SU-DHL-6 (cell line): Measurements from ENCODE around the gene CLDN19.

Experiments
- H2AFZ ChIP-seq: fragments of 200-600 bp; sonication (generic); 2 replicates; pipeline ENCODE4 v1.6.1; 2014; ENCODE audit warnings: low read depth, mild to moderate bottlenecking, moderate library complexity, mixed read lengths, antibody characterized with exemption, low read length; ENCODE audit not compliant: severe bottlenecking
- H3F3A ChIP-seq: fragments of 200-600 bp; shearing (Covaris generic); 2 replicates; pipeline ENCODE4 v1.6.0; 2016; ENCODE audit warnings: antibody characterized with exemption, mild to moderate bottlenecking; ENCODE audit not compliant: insufficient read depth
- H3K27ac ChIP-seq: fragments of 200-600 bp; sonication (generic); 2 replicates; pipeline ENCODE4 v1.5.1; 2016; ENCODE audit warnings: low read depth, mild to moderate bottlenecking, low read length, moderate library complexity, mixed read lengths
- H3K27me3 ChIP-seq: fragments of 200-600 bp; sonication (generic), shearing (Covaris generic); 2 replicates; pipeline ENCODE4 v1.6.0; 2014; ENCODE audit warnings: mild to moderate bottlenecking, low read length
- H3K36me3 ChIP-seq: fragments of 200-600 bp; sonication (generic); 2 replicates; pipeline ENCODE4 v1.6.1; 2014; ENCODE audit warnings: mild to moderate bottlenecking, low read length, mixed read lengths
- H3K4me2 ChIP-seq: fragments of 300-600, 200-600 bp; shearing (Covaris generic), sonication (generic); 2 replicates; pipeline ENCODE4 v1.6.0; 2014; ENCODE audit warnings: low read length, low read depth, mild to moderate bottlenecking; ENCODE audit not compliant: poor library complexity, severe bottlenecking
- H3K4me3 ChIP-seq: fragments of 200-600 bp; sonication (generic); 2 replicates; pipeline ENCODE4 v1.5.1; 2014; ENCODE audit warnings: antibody characterized with exemption, low read length, mild to moderate bottlenecking, mixed read lengths; ENCODE audit not compliant: insufficient read depth, poor library complexity, severe bottlenecking
- H3K79me2 ChIP-seq: fragments of 200-600 bp; sonication (generic); 2 replicates; pipeline ENCODE4 v1.6.1; 2014; ENCODE audit warnings: mild to moderate bottlenecking, low read length, moderate library complexity; ENCODE audit not compliant: insufficient read depth
- H3K9ac ChIP-seq: fragments of 200-600 bp; sonication (generic); 2 replicates; pipeline ENCODE4 v1.7.0; 2014; ENCODE audit warnings: mild to moderate bottlenecking, low read length
- H3K9me2 ChIP-seq: fragments of 200-600 bp; sonication (generic); replicated peaks from 2 replicates; pipeline ENCODE4 v1.6.1; 2014; ENCODE audit warnings: low read length; ENCODE audit not compliant: insufficient read depth
- H3K9me3 ChIP-seq: fragments of 200-600 bp; sonication (generic); 2 replicates; pipeline ENCODE4 v1.6.1; 2014; ENCODE audit warnings: low read length, mixed read lengths; ENCODE audit not compliant: insufficient read depth
- H4K20me1 ChIP-seq: fragments of 200-600 bp; sonication (generic); 2 replicates; pipeline ENCODE4 v1.6.1; 2014; ENCODE audit warnings: low read depth, mild to moderate bottlenecking, antibody characterized with exemption, low read length, moderate library complexity, mixed read lengths
- CTCF ChIP-seq: fragments of 200-600 bp; sonication (generic); IDR thresholded peaks from one replicate; pipeline ENCODE4 v1.5.1; 2017; ENCODE audit warnings: antibody characterized with exemption, mild to moderate bottlenecking, low read length, moderate library complexity; ENCODE audit not compliant: insufficient read depth, poor library complexity, severe bottlenecking
- EZH2phosphoT487 ChIP-seq: fragments of 200-600 bp; sonication (generic), shearing (Covaris generic); conservative IDR thresholded peaks from 2 replicates; pipeline ENCODE4 v1.6.1; 2018; ENCODE audit warnings: mild to moderate bottlenecking, antibody characterized with exemption, low read length, moderate library complexity, mixed read lengths

The CLDN19 gene

DNA sequence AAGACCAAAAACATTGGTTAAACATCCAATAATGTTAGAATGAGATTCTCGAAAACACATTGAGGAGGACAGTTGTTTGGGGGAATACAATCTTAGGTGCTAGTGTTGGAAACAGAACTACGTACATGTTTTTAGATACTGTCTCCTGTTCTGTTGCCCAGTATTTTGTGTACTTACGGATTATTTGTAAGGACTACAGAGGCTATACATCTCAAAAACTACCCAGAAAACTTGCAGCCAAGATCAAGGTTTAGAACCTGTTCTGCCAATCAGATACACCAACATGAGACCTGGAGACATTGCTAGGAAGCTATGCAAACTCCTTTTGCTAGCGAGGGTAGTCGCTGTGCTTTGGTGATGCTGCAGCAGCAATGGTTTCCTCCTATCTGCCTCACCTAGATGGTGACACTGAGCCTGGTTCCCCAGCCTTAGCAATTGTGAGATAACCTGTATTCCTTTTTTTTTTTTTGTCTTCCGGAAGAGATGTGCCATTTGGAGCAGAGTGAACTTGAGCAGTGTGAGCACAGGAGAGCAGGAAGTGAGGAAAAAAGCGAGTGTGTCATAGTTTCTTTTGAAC, 36.1 kb downstream of the CLDN19 start:
- Histone ChIP-seq H4K20me1 (peaks cover 27% of the 10 kb centered on the region), H3K4me3 (no peak overlapping the region), H3F3A (peaks cover 28% of the 10 kb centered on the region), H3K4me2 (no peak overlapping the region), H3K79me2 (peaks cover 22% of the 10 kb centered on the region), H3K36me3 (peaks cover 45% of the 10 kb centered on the region), H3K9me3 (no peaks in the 10 kb centered on the region), H3K9me2 (no peaks in the 10 kb centered on the region), H2AFZ (no peak overlapping the region), H3K9ac (no peak overlapping the region), H3K27me3 (no peaks in the 10 kb centered on the region), H3K27ac (no peak overlapping the region)
- TF ChIP-seq EZH2phosphoT487, result no peak
- no peak for TF ChIP-seq CTCF

- Histone ChIP-seq H3K79me2 (peaks cover 55% of the 10 kb centered on the region), H3K27ac (no peak overlapping the region), H3F3A (peaks cover 45% of the 10 kb centered on the region), H3K27me3 (no peaks in the 10 kb centered on the region), H3K9ac (no peak overlapping the region), H3K36me3 (peaks cover 74% of the 10 kb centered on the region), H3K9me3 (no peaks in the 10 kb centered on the region), H3K4me2 (no peak overlapping the region), H4K20me1 (peaks cover 61% of the 10 kb centered on the region), H2AFZ (no peak overlapping the region), H3K4me3 (no peak overlapping the region), H3K9me2 (no peaks in the 10 kb centered on the region)
- TF ChIP-seq EZH2phosphoT487 (no peak), CTCF (no peak)
Measured at GRCh38 chr1:42700006-42700405, 40.0 kb downstream of the CLDN19 start.

- Histone ChIP-seq H3K9me3 (no peaks in the 10 kb centered on the region), H2AFZ (no peak overlapping the region), H3F3A (peaks cover 41% of the 10 kb centered on the region), H4K20me1 (peaks cover 73% of the 10 kb centered on the region), H3K9ac (no peak overlapping the region), H3K27ac (no peak overlapping the region), H3K36me3 (peaks cover 82% of the 10 kb centered on the region), H3K9me2 (no peaks in the 10 kb centered on the region), H3K4me3 (no peak overlapping the region), H3K27me3 (no peaks in the 10 kb centered on the region), H3K4me2 (no peak overlapping the region), H3K79me2 (peaks cover 68% of the 10 kb centered on the region)
- TF ChIP-seq CTCF, result no peak
Measured at GRCh38 chr1:42698081-42698813, 41.8 kb downstream of the CLDN19 start.
